ENCODE results near the gene ZNF669.

Gene ZNF669

GRCh38 chr1:247077213-247077612, 26.9 kb downstream of the ZNF669 start:
- no peak for DNase-seq (ENCODE audit: low read depth in 3 of 3, low spot score in 1 of 3)

- DNase-seq (ENCODE audit: low read depth in 3 of 3, low spot score in 1 of 3), result no peak
Measured at GRCh38 chr1:247070645-247071044, 33.5 kb downstream of the ZNF669 start.

- DNase-seq (ENCODE audit: low read depth in 3 of 3, low spot score in 1 of 3), result no peak
Measured at GRCh38 chr1:247064304-247064703, 39.9 kb downstream of the ZNF669 start.

GRCh38 chr1:247060771-247061170, 43.4 kb downstream of the ZNF669 start:
- no peak for DNase-seq (ENCODE audit: low read depth in 3 of 3, low spot score in 1 of 3)

- no peak for DNase-seq (ENCODE audit: low read depth in 3 of 3, low spot score in 1 of 3)
Measured at GRCh38 chr1:247056071-247056470, 48.1 kb downstream of the ZNF669 start.

- no peak for DNase-seq (ENCODE audit: low read depth in 3 of 3, low spot score in 1 of 3)
Measured at GRCh38 chr1:247054992-247055415, 49.2 kb downstream of the ZNF669 start.
